ENCODE data around the gene GARIN5B. TPM values are rescaled to one million over a fixed set of nuclear protein-coding genes. Genes with fewer than 3 reads are reported as not detected.

Gene GARIN5B
- total RNA-seq, 1 experiment from 2014 or later: not detected

- H3K36me3 Mint-ChIP-seq: peaks cover 28% of the 10 kb centered on the region
- peaks cover 23% of the 10 kb centered on the region for H3K4me1 Mint-ChIP-seq
- DNase-seq (ENCODE audit: low spot score) (peak; percentile 47), ATAC-seq (no peak)
- H3K9me3 Mint-ChIP-seq: no peaks in the 10 kb centered on the region
- peaks cover 18% of the 10 kb centered on the region for H3K27me3 Mint-ChIP-seq (ENCODE audit: low read depth)
- H3K4me3 Mint-ChIP-seq: peak overlapping the region; percentile 83
- TF ChIP-seq ZBTB21 (CRISPR knock-in tag; IDR thresholded peaks at IDR 0.05; ENCODE audit: borderline replicate concordance): 0 out of 2 replicates have a peak, but pooled peaks have one; percentile 52
- TF ChIP-seq ZNF423 (CRISPR knock-in tag; IDR thresholded peaks at IDR 0.05): peak; percentile 95
- no peak for TF ChIP-seq ETV6 (CRISPR knock-in tag; IDR thresholded peaks at IDR 0.05)
- no peak for TF ChIP-seq CBFB (CRISPR knock-in tag; IDR thresholded peaks at IDR 0.05; ENCODE audit: low read depth)
- TF ChIP-seq, protein P1, sequence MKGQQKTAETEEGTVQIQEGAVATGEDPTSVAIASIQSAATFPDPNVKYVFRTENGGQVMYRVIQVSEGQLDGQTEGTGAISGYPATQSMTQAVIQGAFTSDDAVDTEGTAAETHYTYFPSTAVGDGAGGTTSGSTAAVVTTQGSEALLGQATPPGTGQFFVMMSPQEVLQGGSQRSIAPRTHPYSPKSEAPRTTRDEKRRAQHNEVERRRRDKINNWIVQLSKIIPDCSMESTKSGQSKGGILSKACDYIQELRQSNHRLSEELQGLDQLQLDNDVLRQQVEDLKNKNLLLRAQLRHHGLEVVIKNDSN (CRISPR knock-in tag; IDR thresholded peaks at IDR 0.05): no peak
- no peak for TF ChIP-seq MXD4 (CRISPR knock-in tag; IDR thresholded peaks at IDR 0.05; ENCODE audit: borderline replicate concordance)
- ChIA-PET CTCF (interaction anchor here (0.5 to 2.2 kb wide), 10 partner anchors 16 to 811 kb away, joined by 3 to 10 read pairs (median 5); partner anchors contain the start of genes IL11 and TMEM238), POLR2A (interaction anchor here (0.6 to 1.8 kb wide), 7 partner anchors 8 to 67 kb away, joined by 3 to 6 read pairs (median 5); partner anchors contain the start of genes TMEM238 and UBE2S)
- H3K27ac Mint-ChIP-seq: 0 out of 2 replicates have a peak overlapping the region, but pooled peaks have one; percentile 85
Measured at GRCh38 chr19:55340784-55341147, 22.3 kb downstream of the GARIN5B start.

- Mint-ChIP-seq H3K9me3 (no peaks in the 10 kb centered on the region), H3K4me1 (peaks cover 18% of the 10 kb centered on the region), H3K27me3 (ENCODE audit: low read depth) (peaks cover 24% of the 10 kb centered on the region), H3K27ac (peak overlapping the region; percentile 91), H3K4me3 (peak overlapping the region; percentile 83), H3K36me3 (peaks cover 28% of the 10 kb centered on the region)
- ChIA-PET POLR2A (interaction anchor here (0.6 to 2.1 kb wide), 26 partner anchors 9 to 1359 kb away, joined by 3 to 28 read pairs (median 4); partner anchors contain the start of genes COX6B2, FIZ1, HSPBP1 and ISOC2), CTCF (interaction anchor here (0.6 to 2.4 kb wide), 34 partner anchors 9 to 1322 kb away, joined by 3 to 35 read pairs (median 4); partner anchors contain the start of genes COX6B2, DNAAF3, HSPBP1 and PPP1R12C)
- TF ChIP-seq, protein P2, sequence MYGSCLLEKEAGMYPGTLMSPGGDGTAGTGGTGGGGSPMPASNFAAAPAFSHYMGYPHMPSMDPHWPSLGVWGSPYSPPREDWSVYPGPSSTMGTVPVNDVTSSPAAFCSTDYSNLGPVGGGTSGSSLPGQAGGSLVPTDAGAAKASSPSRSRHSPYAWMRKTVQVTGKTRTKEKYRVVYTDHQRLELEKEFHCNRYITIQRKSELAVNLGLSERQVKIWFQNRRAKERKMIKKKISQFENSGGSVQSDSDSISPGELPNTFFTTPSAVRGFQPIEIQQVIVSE (CRISPR knock-in tag; IDR thresholded peaks at IDR 0.05; ENCODE audit: borderline replicate concordance): no peak
- TF ChIP-seq, protein P1 (CRISPR knock-in tag; IDR thresholded peaks at IDR 0.05): 0 out of 2 replicates have a peak, but pooled peaks have one; percentile 18
- DNase-seq (ENCODE audit: low spot score) (no peak), ATAC-seq (no peak)
Measured at GRCh38 chr19:55339889-55340783, 22.9 kb downstream of the GARIN5B start.

DNA sequence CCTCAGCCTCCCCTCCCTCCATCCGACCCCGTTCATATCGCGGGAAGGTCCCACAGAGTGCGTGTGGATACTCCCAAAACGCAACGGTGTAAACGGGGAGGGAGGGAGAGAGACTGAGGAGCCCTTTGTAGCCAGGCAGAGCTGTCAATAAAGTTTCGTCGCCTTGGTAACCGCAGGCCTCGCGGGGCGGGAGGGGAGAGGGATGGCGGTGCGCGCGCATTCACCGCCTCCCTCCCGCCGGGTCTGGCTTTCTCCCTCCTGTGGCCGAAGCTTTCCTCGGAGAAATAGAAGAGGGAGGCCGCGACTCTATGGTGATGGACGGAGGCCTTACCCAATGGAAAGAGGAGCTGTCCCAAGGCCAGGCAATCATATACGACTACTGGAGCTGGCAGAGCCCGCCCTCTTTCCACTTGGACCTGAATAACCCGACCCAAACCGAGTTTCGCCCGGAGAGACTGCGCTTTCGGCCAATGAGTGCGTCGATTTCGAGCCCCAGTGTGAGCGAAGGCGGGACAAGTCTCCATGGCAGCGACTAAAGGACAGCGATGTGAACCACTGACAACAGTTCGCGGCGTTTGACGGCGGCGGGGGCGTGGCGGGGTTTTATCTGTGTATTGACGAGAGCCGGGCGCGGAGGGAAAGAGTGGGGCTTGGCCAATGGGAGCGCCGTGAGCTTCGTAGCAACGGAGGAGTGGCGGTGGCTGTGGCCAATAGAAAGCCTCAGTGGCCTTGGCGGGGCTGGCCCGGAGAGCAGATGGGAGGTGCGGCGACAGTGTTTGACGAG, 23.8 kb downstream of the GARIN5B start, which contains the start of gene KMT5C:
KMT5C (plus strand) TSS at position 772 of the 784 bp plus-strand sequence. CDS start 2,061 bp downstream, outside the sequence.
- ATAC-seq (peak; percentile 89), DNase-seq (ENCODE audit: low spot score) (peak; percentile 100)
- H3K27ac Mint-ChIP-seq: peak within 1 kb of the TSS; percentile 100
- H3K9me3 Mint-ChIP-seq: no peaks in the 10 kb centered on the region
- POLR2A ChIA-PET: interaction anchor here (0.7 to 2.1 kb wide), 30 partner anchors 10 to 1359 kb away, joined by 3 to 28 read pairs (median 4); partner anchors contain the start of genes COX6B2, FIZ1, HSPBP1 and ISOC2
- H3K36me3 Mint-ChIP-seq: peaks cover 21% of the 10 kb centered on the region
- peaks cover 13% of the 10 kb centered on the region for H3K4me1 Mint-ChIP-seq
- H3K27me3 Mint-ChIP-seq (ENCODE audit: low read depth): peaks cover 26% of the 10 kb centered on the region
- peak within 1 kb of the TSS; percentile 83 for H3K4me3 Mint-ChIP-seq
- CTCF ChIA-PET: interaction anchor here (0.6 to 2.4 kb wide), 32 partner anchors 9 to 1321 kb away, joined by 3 to 35 read pairs (median 4); partner anchors contain the start of genes COX6B2, DNAAF3, HSPBP1 and PPP1R12C
- TF ChIP-seq KAT7 (CRISPR knock-in tag; IDR thresholded peaks at IDR 0.05; ENCODE audit: borderline replicate concordance) (no peak), NFYB (CRISPR knock-in tag; conservative IDR thresholded peaks at IDR 0.05; ENCODE audit: low read depth) (peak; percentile 97), AR (CRISPR knock-in tag; IDR thresholded peaks at IDR 0.05) (no peak), TEAD1 (CRISPR knock-in tag; IDR thresholded peaks at IDR 0.05) (no peak; the same call in 1 of the 2 replicates)
- TF ChIP-seq, protein P3, sequence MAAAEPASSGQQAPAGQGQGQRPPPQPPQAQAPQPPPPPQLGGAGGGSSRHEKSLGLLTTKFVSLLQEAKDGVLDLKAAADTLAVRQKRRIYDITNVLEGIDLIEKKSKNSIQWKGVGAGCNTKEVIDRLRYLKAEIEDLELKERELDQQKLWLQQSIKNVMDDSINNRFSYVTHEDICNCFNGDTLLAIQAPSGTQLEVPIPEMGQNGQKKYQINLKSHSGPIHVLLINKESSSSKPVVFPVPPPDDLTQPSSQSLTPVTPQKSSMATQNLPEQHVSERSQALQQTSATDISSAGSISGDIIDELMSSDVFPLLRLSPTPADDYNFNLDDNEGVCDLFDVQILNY (CRISPR knock-in tag; IDR thresholded peaks at IDR 0.05): peak; percentile 74
- TF ChIP-seq, protein P4, sequence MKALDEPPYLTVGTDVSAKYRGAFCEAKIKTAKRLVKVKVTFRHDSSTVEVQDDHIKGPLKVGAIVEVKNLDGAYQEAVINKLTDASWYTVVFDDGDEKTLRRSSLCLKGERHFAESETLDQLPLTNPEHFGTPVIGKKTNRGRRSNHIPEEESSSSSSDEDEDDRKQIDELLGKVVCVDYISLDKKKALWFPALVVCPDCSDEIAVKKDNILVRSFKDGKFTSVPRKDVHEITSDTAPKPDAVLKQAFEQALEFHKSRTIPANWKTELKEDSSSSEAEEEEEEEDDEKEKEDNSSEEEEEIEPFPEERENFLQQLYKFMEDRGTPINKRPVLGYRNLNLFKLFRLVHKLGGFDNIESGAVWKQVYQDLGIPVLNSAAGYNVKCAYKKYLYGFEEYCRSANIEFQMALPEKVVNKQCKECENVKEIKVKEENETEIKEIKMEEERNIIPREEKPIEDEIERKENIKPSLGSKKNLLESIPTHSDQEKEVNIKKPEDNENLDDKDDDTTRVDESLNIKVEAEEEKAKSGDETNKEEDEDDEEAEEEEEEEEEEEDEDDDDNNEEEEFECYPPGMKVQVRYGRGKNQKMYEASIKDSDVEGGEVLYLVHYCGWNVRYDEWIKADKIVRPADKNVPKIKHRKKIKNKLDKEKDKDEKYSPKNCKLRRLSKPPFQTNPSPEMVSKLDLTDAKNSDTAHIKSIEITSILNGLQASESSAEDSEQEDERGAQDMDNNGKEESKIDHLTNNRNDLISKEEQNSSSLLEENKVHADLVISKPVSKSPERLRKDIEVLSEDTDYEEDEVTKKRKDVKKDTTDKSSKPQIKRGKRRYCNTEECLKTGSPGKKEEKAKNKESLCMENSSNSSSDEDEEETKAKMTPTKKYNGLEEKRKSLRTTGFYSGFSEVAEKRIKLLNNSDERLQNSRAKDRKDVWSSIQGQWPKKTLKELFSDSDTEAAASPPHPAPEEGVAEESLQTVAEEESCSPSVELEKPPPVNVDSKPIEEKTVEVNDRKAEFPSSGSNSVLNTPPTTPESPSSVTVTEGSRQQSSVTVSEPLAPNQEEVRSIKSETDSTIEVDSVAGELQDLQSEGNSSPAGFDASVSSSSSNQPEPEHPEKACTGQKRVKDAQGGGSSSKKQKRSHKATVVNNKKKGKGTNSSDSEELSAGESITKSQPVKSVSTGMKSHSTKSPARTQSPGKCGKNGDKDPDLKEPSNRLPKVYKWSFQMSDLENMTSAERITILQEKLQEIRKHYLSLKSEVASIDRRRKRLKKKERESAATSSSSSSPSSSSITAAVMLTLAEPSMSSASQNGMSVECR (CRISPR knock-in tag; IDR thresholded peaks at IDR 0.05; ENCODE audit: borderline replicate concordance): peak; percentile 59; the same call in 1 of the 2 replicates
- TF ChIP-seq, protein P5, sequence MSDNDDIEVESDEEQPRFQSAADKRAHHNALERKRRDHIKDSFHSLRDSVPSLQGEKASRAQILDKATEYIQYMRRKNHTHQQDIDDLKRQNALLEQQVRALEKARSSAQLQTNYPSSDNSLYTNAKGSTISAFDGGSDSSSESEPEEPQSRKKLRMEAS (CRISPR knock-in tag; IDR thresholded peaks at IDR 0.05): peak; percentile 35

Data from WTC11 (cell line).